Activated CD4-positive, alpha-beta T cell treated with anti-CD3 and anti-CD28 coated beads, Interleukin-2, Interleukin-4, amounts not matched to agents 100 ng/mL and 50 ng/mL, durations not matched to agents 16 hours and 8 hours (primary cell): ENCODE measurements around the gene ZIC1.

Source experiments
- DNase-seq: peaks from one replicate; pipeline ENCODE4 v3.0.0-alpha.2; 2020; ENCODE audit warnings: low spot score

ZIC1 gene

GRCh38 chr3:147410116-147410525, 956 bp downstream of the ZIC1 start:
- DNase-seq = no peak

- no peak for DNase-seq
Observed at GRCh38 chr3:147410526-147411237, 1.5 kb downstream of the ZIC1 start.

- DNase-seq = no peak
Observed at GRCh38 chr3:147411238-147411814, 2.2 kb downstream of the ZIC1 start.

- DNase-seq = no peak
Observed at GRCh38 chr3:147411815-147412241, 2.7 kb downstream of the ZIC1 start.

- DNase-seq = no peak
Observed at GRCh38 chr3:147412261-147412916, 3.2 kb downstream of the ZIC1 start.

GRCh38 chr3:147412917-147413685, 3.9 kb downstream of the ZIC1 start:
- no peak for DNase-seq

- no peak for DNase-seq
Observed at GRCh38 chr3:147413686-147414389, 4.7 kb downstream of the ZIC1 start.

- no peak for DNase-seq
Observed at GRCh38 chr3:147414390-147415138, 5.4 kb downstream of the ZIC1 start.

GRCh38 chr3:147415286-147415685, 6.1 kb downstream of the ZIC1 start:
- DNase-seq = no peak

GRCh38 chr3:147415874-147416273, 6.7 kb downstream of the ZIC1 start:
- DNase-seq = no peak

- DNase-seq = no peak
Observed at GRCh38 chr3:147416931-147417330, 7.8 kb downstream of the ZIC1 start.

GRCh38 chr3:147417551-147418295, 8.6 kb downstream of the ZIC1 start:
- DNase-seq = no peak

- no peak for DNase-seq
Observed at GRCh38 chr3:147418371-147418781, 9.2 kb downstream of the ZIC1 start.

- DNase-seq = no peak
Observed at GRCh38 chr3:147418808-147419701, 9.9 kb downstream of the ZIC1 start.

GRCh38 chr3:147419781-147420224, 10.6 kb downstream of the ZIC1 start:
- no peak for DNase-seq

GRCh38 chr3:147420353-147421183, 11.4 kb downstream of the ZIC1 start:
- DNase-seq = no peak

- DNase-seq = no peak
Observed at GRCh38 chr3:147421184-147421912, 12.2 kb downstream of the ZIC1 start.

GRCh38 chr3:147422196-147422595, 13.0 kb downstream of the ZIC1 start:
- DNase-seq = no peak
